K562 (cell line): ENCODE measurements around the gene PARS2. TPM values are rescaled to one million over a fixed set of nuclear protein-coding genes. Genes with fewer than 3 reads are reported as not detected.

Experiments
- BRCA1 ChIP-seq, 2 experiments: fragments of 450-650 bp in 1 of 2; sonication (generic) in 1 of 2; formaldehyde crosslinking in 1 of 2; IDR thresholded peaks; 2 replicates each; pipeline versions ENCODE4 v1.5.0 to v1.6.1; 2017 to 2020; ENCODE audit warnings: mild to moderate bottlenecking in 1 of 2, missing genetic modification reagents in 1 of 2
- CTCF ChIP-seq, 3 experiments: IDR thresholded peaks in 2 of 3; conservative IDR thresholded peaks in 1 of 3; 2 replicates each; pipeline ENCODE4 v1.5.1; 2011 to 2012; ENCODE audit warnings: low read length in 3 of 3, mild to moderate bottlenecking in 3 of 3, control low read depth in 2 of 3, improper control_type of control experiment in 1 of 3, inconsistent platforms in 1 of 3, low read depth in 1 of 3, mixed read lengths in 1 of 3, moderate library complexity in 1 of 3; ENCODE audit not compliant: insufficient read depth in 2 of 3
- DPF2 ChIP-seq: fragments of 450-650 bp; IDR thresholded peaks from 2 replicates; pipeline ENCODE4 v1.6.1; 2016
- FOXO4 ChIP-seq: fragments of 450-650 bp; formaldehyde crosslinking; IDR thresholded peaks from 2 replicates; pipeline ENCODE4 v1.4.0; 2020; ENCODE audit warnings: mild to moderate bottlenecking, moderate library complexity
- GTF2F1 ChIP-seq: IDR thresholded peaks from 2 replicates; pipeline ENCODE4 v1.6.1; 2011; ENCODE audit warnings: low read depth, low read length, improper control_type of control experiment
- KDM1A ChIP-seq, 2 experiments: fragments of 450-650 bp; IDR thresholded peaks; 2 replicates each; pipeline ENCODE4 v1.6.1; 2016; ENCODE audit warnings: mild to moderate bottlenecking in 2 of 2
- MAX ChIP-seq: sonication (generic); formaldehyde crosslinking; IDR thresholded peaks from 2 replicates; pipeline ENCODE4 v1.9.0; 2022; ENCODE audit warnings: mild to moderate bottlenecking, missing genetic modification reagents
- PCBP2 ChIP-seq: fragments of 200-400 bp; formaldehyde crosslinking; IDR thresholded peaks from 2 replicates; pipeline ENCODE4 v1.6.1; 2018; ENCODE audit warnings: low read length, low read depth, mild to moderate bottlenecking, moderate library complexity; ENCODE audit not compliant: poor library complexity, severe bottlenecking
- PREB ChIP-seq: sonication (generic); formaldehyde crosslinking; IDR thresholded peaks from 2 replicates; pipeline ENCODE4 v1.8.1; 2023; ENCODE audit warnings: mild to moderate bottlenecking, missing genetic modification reagents
- RREB1 ChIP-seq: fragments of 250-450 bp; sonication (Bioruptor Pico); IDR thresholded peaks from 2 replicates; pipeline ENCODE4 v1.4.0; 2020
- STAT6 ChIP-seq: sonication (generic); formaldehyde crosslinking; IDR thresholded peaks from 2 replicates; pipeline ENCODE4 v1.8.1; 2023; ENCODE audit warnings: mild to moderate bottlenecking, missing genetic modification reagents
- ZNF124 ChIP-seq: sonication (generic); formaldehyde crosslinking; IDR thresholded peaks from 2 replicates; pipeline ENCODE4 v1.8.1; 2022; ENCODE audit warnings: missing genetic modification reagents
- polyA plus RNA-seq, 8 experiments: library from polyadenylated mRNA; depleted of rRNA in 4 of 8; stranded (reverse) in 5 of 8; unstranded in 3 of 8; fragments of >200 nt; fragmentation: Nextera tagmentation in 2 of 8; fragmentation: Illumina TruSeq in 1 of 8; extraction: Ambion mirVana in 2 of 8; extraction: Trizol in 1 of 8; gene quantifications; 2 replicates each; pipeline versions ENCODE4 v1.2.1 to v1.2.3, GENCODE V29; 2011 to 2014; ENCODE audit warnings: inconsistent platforms in 1 of 8, missing spikeins in 1 of 8
- total RNA-seq, 7 experiments: library from RNA; depleted of rRNA in 6 of 7; stranded (reverse); fragments of >200 nt in 6 of 7; fragmentation: Illumina TruSeq in 2 of 7; extraction: Trizol in 2 of 7; gene quantifications; 2 replicates each; pipeline versions ENCODE4 v1.2.1 to v1.2.3, GENCODE V29; 2011 to 2021; ENCODE audit warnings: low replicate concordance in 1 of 7

The PARS2 gene
- total and polyA plus RNA-seq, 9 of the 15 experiments (the other 6 are each of a cell fraction or from before 2014, with no cell fraction given): 6.3 to 12.4 (median 7.9) TPM

- no peak for TF ChIP-seq STAT6
- no peak for TF ChIP-seq BRCA1 (IDR thresholded peaks at IDR 0.05)
- 0 out of 2 replicates have a peak, but pooled peaks have one; percentile 43 for TF ChIP-seq BRCA1 (CRISPR knock-in tag; IDR thresholded peaks at IDR 0.05)
- TF ChIP-seq PCBP2: no peak
- TF ChIP-seq DPF2: peak; percentile 36; the same call in 1 of the 2 replicates
- TF ChIP-seq CTCF (IDR thresholded peaks at IDR 0.05 in 2 of 3, conservative IDR thresholded peaks at IDR 0.05 in 1 of 3; ENCODE audit: insufficient read depth in 2 of 3, low read depth in 1 of 3, low read length in 3 of 3): peak; percentile 55 to 82 (median 56)
- 0 out of 2 replicates have a peak, but pooled peaks have one; percentile 23 for TF ChIP-seq MAX (CRISPR knock-in tag)
- no peak for TF ChIP-seq FOXO4 (CRISPR knock-in tag)
- no peak for TF ChIP-seq GTF2F1
- no peak for TF ChIP-seq ZNF124 (CRISPR knock-in tag)
- TF ChIP-seq KDM1A (IDR thresholded peaks at IDR 0.05): no peak
- TF ChIP-seq RREB1 (CRISPR knock-in tag): no peak
- no peak for TF ChIP-seq PREB (CRISPR knock-in tag)
These were observed 36.8 kb upstream of the PARS2 start, which contains the start of gene TTC22 (continued) for GRCh38 chr1:54800899-54801759.
